ENCODE results near the gene PHB1.

The PHB1 gene

GRCh38 chr17:49390548-49391324, 23.9 kb downstream of the PHB1 start:
- TF ChIP-seq CTCF (conservative IDR thresholded peaks at IDR 0.05) (no peak), ZFX (IDR thresholded peaks at IDR 0.05) (no peak)
- peak overlapping the region; percentile 66 for H3K27ac ChIP-seq

GRCh38 chr17:49389514-49390347, 25.0 kb downstream of the PHB1 start:
- H3K27ac ChIP-seq = peak overlapping the region; percentile 66

- H3K27ac ChIP-seq = no peak overlapping the region
These were observed 25.8 kb downstream of the PHB1 start for GRCh38 chr17:49388692-49389513.

GRCh38 chr17:49388290-49388640, 26.4 kb downstream of the PHB1 start:
- H3K27ac ChIP-seq = no peak overlapping the region
- TF ChIP-seq ZFX (IDR thresholded peaks at IDR 0.05) (no peak), CTCF (conservative IDR thresholded peaks at IDR 0.05) (no peak)

More at GRCh38 chr17:49388692-49389513, 25.8 kb downstream of the PHB1 start:
- TF ChIP-seq CTCF (conservative IDR thresholded peaks at IDR 0.05) (no peak), ZFX (IDR thresholded peaks at IDR 0.05) (no peak)

- H3K27ac ChIP-seq = no peak overlapping the region
- no peak for TF ChIP-seq ZFX (IDR thresholded peaks at IDR 0.05)
- TF ChIP-seq CTCF (conservative IDR thresholded peaks at IDR 0.05) = no peak
These were observed 27.0 kb downstream of the PHB1 start for GRCh38 chr17:49387498-49388289.

- H3K27ac ChIP-seq = no peak overlapping the region
- TF ChIP-seq CTCF (conservative IDR thresholded peaks at IDR 0.05) = no peak
- no peak for TF ChIP-seq ZFX (IDR thresholded peaks at IDR 0.05)
These were observed 28.3 kb downstream of the PHB1 start for GRCh38 chr17:49386373-49386772.

- no peak for TF ChIP-seq CTCF (conservative IDR thresholded peaks at IDR 0.05)
These were observed 29.7 kb downstream of the PHB1 start for GRCh38 chr17:49384951-49385350.

More at GRCh38 chr17:49384951-49385350, 29.7 kb downstream of the PHB1 start:
- no peak overlapping the region for H3K27ac ChIP-seq

All from C4-2B (cell line).